ENCODE measurements around the gene GORAB. TPM values are rescaled to one million over a fixed set of nuclear protein-coding genes. Genes with fewer than 3 reads are reported as not detected.

GORAB gene
- polyA plus RNA-seq, 2 of the 4 experiments (the other 2 are of a cell fraction), result 7.5 to 15.1 TPM

DNA sequence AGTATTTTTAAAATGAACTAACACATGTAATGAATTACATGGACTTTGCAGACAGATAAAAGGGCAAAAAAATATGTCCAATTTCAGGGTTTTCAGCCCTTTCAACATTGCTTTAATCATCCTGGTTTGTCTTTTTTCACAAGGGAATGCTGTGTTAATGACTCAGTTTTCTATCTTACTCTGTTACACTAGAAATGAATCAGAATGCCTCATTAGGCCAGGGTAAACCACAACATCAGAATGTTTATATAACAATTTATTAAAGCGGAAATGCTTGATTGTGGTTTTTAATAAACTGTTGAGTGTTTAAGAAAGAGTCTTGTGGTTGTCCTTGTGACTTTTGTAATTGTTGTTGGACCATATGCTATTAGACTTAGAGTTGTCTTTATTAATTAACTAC is 13.5 kb downstream of the GORAB start:
- Histone ChIP-seq H3K4me3 (no peak overlapping the region), H3K4me1 (no peaks in the 10 kb centered on the region), H3K4me2 (no peak overlapping the region), H3K27ac (no peak overlapping the region), H3K9me3 (no peaks in the 10 kb centered on the region)
- FAIRE-seq (no peak), DNase-seq (ENCODE audit: low read depth in 1 of 2, low spot score in 1 of 2) (no peak), ATAC-seq (no peak)
- TF ChIP-seq CBX8 (IDR thresholded peaks at IDR 0.05), result no peak
- TF ChIP-seq CHD4 (IDR thresholded peaks at IDR 0.05; ENCODE audit: borderline replicate concordance), result no peak
- no peak for TF ChIP-seq CHD2 (IDR thresholded peaks at IDR 0.05; ENCODE audit: low read length, partially characterized antibody)
- no peak for TF ChIP-seq CEBPB (IDR thresholded peaks at IDR 0.05)
- no peak for TF ChIP-seq RFX5 (IDR thresholded peaks at IDR 0.05)
- TF ChIP-seq CBX2 (IDR thresholded peaks at IDR 0.05; ENCODE audit: borderline replicate concordance, low read depth), result no peak
- no peak for TF ChIP-seq E2F6 (IDR thresholded peaks at IDR 0.05; ENCODE audit: borderline replicate concordance, low read depth)
- no peak for TF ChIP-seq ATOH8 (CRISPR knock-in tag; IDR thresholded peaks at IDR 0.05; ENCODE audit: low read depth)
- TF ChIP-seq MAZ (IDR thresholded peaks at IDR 0.05; ENCODE audit: borderline replicate concordance, low read depth, low read length), result no peak
- TF ChIP-seq NR3C1 (IDR thresholded peaks at IDR 0.05), result no peak
- TF ChIP-seq HES2 (IDR thresholded peaks at IDR 0.05), result no peak
- TF ChIP-seq, protein P1, sequence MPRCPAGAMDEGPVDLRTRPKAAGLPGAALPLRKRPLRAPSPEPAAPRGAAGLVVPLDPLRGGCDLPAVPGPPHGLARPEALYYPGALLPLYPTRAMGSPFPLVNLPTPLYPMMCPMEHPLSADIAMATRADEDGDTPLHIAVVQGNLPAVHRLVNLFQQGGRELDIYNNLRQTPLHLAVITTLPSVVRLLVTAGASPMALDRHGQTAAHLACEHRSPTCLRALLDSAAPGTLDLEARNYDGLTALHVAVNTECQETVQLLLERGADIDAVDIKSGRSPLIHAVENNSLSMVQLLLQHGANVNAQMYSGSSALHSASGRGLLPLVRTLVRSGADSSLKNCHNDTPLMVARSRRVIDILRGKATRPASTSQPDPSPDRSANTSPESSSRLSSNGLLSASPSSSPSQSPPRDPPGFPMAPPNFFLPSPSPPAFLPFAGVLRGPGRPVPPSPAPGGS (IDR thresholded peaks at IDR 0.05), result no peak
- no peak for TF ChIP-seq SREBF2 (IDR thresholded peaks at IDR 0.05)
- no peak for TF ChIP-seq KDM1A (IDR thresholded peaks at IDR 0.05; ENCODE audit: low read depth)
- TF ChIP-seq NFE2L2 (conservative IDR thresholded peaks at IDR 0.05; ENCODE audit: low read length), result no peak
- ChIA-PET CTCF (no interaction called here), POLR2A (no interaction called here)
- 97% methylated on average over 1 of the region's 1 CpG for WGBS (ENCODE audit: missing lambda C conversion rate)

GRCh38 chr1:170547255-170547654 is 15.3 kb downstream of the GORAB start:
- H3K9me3 ChIP-seq, result no peaks in the 10 kb centered on the region
- ChIA-PET POLR2A (no interaction called here), CTCF (no interaction called here)
- no peak overlapping the region for H3K27ac ChIP-seq
- H3K4me3 ChIP-seq, result no peak overlapping the region
- H3K4me1 ChIP-seq, result no peaks in the 10 kb centered on the region
- no peak overlapping the region for H3K4me2 ChIP-seq
- TF ChIP-seq SMC3 (IDR thresholded peaks at IDR 0.05) (no peak), GATA3 (IDR thresholded peaks at IDR 0.05; ENCODE audit: borderline replicate concordance) (no peak), E2F6 (IDR thresholded peaks at IDR 0.05; ENCODE audit: borderline replicate concordance, low read depth) (no peak)
- ATAC-seq (no peak), DNase-seq (ENCODE audit: low read depth in 1 of 2, low spot score in 1 of 2) (no peak), FAIRE-seq (no peak)
- WGBS (ENCODE audit: missing lambda C conversion rate), result 90% methylated on average over 1 of the region's 1 CpG

DNA sequence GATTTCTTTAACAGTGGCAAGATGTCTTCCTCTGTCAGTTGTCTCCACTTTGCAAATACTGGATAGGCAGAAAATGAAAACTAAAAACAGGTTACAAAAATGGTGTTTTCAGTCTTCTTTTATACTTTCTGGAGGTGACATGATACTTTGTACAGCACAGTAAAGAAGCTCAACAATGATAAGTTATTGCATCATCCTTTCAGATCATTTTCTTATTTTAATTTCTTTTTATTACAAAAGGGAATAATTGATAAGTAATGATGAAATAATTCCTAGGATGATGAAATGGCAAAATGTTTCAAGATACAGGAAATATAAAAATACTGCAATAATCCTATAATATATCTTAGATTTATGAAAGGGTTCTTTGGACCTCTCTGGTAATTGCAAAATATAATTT is 16.5 kb downstream of the GORAB start:
- Histone ChIP-seq H3K9me3 (no peaks in the 10 kb centered on the region), H3K4me1 (no peaks in the 10 kb centered on the region), H3K4me3 (no peak overlapping the region), H3K4me2 (no peak overlapping the region), H3K27ac (no peak overlapping the region)
- TF ChIP-seq RAD21 (conservative IDR thresholded peaks at IDR 0.05 in 1 of 2, IDR thresholded peaks at IDR 0.05 in 1 of 2) (no peak), KDM1A (IDR thresholded peaks at IDR 0.05; ENCODE audit: low read depth) (no peak), HDAC2 (IDR thresholded peaks at IDR 0.05) (no peak), ZC3H11A (IDR thresholded peaks at IDR 0.05) (no peak)
- TF ChIP-seq, protein P2, sequence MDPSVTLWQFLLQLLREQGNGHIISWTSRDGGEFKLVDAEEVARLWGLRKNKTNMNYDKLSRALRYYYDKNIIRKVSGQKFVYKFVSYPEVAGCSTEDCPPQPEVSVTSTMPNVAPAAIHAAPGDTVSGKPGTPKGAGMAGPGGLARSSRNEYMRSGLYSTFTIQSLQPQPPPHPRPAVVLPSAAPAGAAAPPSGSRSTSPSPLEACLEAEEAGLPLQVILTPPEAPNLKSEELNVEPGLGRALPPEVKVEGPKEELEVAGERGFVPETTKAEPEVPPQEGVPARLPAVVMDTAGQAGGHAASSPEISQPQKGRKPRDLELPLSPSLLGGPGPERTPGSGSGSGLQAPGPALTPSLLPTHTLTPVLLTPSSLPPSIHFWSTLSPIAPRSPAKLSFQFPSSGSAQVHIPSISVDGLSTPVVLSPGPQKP (IDR thresholded peaks at IDR 0.05; ENCODE audit: low read depth, low read length), result no peak
- TF ChIP-seq, protein P3, sequence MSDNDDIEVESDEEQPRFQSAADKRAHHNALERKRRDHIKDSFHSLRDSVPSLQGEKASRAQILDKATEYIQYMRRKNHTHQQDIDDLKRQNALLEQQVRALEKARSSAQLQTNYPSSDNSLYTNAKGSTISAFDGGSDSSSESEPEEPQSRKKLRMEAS (IDR thresholded peaks at IDR 0.05), result no peak
- no peak for FAIRE-seq
- ATAC-seq, result no peak
- ChIA-PET CTCF (no interaction called here), POLR2A (no interaction called here)
- DNase-seq (ENCODE audit: low read depth in 1 of 2, low spot score in 1 of 2), result no peak
